Measurements from ENCODE around the gene NSMCE4A. TPM values are rescaled to one million over a fixed set of nuclear protein-coding genes. Genes with fewer than 3 reads are reported as not detected.

Gene NSMCE4A
- total and polyA plus RNA-seq, 2 donors (not counting 3 experiments of a cell fraction or from before 2014, with no cell fraction given), result 36.8 to 51.0 TPM

DNA sequence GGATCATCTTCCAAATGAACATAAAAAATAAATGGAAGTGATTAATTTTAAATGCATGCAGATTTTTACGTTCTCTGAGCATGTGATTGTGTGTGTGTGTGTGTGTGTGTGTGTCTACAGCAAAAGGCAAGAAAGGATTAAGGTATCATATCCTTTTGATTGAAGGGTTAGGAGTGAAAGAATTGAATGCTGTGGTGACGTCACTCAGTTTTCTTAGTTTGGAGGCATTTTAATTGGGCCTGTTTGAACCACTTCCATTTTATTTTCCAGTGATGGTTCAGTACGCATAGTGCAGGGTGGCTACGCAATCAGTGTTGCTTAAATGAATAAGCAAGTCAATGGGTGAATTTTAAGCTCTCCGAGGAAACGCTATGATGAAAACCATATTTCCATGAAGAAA is 45.2 kb upstream of the NSMCE4A start:
- no peak for TF ChIP-seq GATA2 (IDR thresholded peaks at IDR 0.05; ENCODE audit: insufficient read depth, insufficient read length, low read depth, low read length)
- dilution Hi-C loops (cut with MboI; ENCODE audit: extremely low pct_ligation_motif_present, low sequenced_read_pairs), result no loop called here

DNA sequence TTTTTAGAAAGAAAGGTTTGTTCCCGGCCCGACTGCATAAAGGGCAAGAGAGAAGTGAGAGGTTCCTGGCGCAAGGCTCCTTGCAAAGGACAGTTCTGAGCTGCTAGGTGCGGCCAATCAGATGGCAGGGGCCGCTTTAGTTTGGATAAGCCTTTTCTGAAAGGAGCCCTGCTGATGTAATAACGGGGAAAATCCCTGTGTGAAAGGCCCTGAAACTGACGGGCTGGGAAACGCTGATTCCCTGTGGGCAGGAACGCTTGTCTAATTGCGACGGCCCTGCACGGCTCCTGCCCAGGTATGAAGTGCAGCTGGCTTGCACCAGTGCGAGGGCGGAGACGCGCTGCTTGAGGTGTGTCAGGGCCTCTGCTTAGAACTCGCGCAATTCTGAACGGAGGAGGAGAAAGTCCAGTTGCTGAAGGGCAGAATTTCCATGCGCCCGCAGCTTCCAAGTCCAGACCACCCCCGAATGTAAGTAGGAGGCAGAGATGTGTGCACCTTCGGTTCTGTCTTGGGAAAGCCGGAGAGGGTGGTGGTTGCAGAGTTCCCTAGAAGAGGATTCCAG is 44.5 kb upstream of the NSMCE4A start:
- BruUV-seq (replicated peaks), result no TSS peak

More for the DNA sequence above, 45.2 kb upstream of the NSMCE4A start:
- no TSS peak for BruUV-seq (replicated peaks)
- FAIRE-seq (no peak), DNase-seq (ENCODE audit: low read depth, low spot score) (no peak)
- Histone ChIP-seq H3K9ac (replicated peaks; ENCODE audit: extremely low read depth, insufficient read depth, low read length) (no peak overlapping the region), H3K4me3 (replicated peaks in 1 of 3; ENCODE audit: insufficient read depth in 1 of 3, low read depth in 1 of 3, low read length in 3 of 3) (no peak overlapping the region), H3K27ac (ENCODE audit: insufficient read depth, low read depth, low read length) (no peak overlapping the region), H3K9me3 (replicated peaks; ENCODE audit: control insufficient read depth, insufficient read depth, low read length) (no peaks in the 10 kb centered on the region), H3K79me2 (ENCODE audit: control insufficient read depth, insufficient read depth, low read length) (no peaks in the 10 kb centered on the region), H3K27me3 (ENCODE audit: control insufficient read depth in 2 of 2, insufficient read depth in 2 of 2, low read length in 2 of 2) (peaks cover 11 to 14% of the 10 kb centered on the region in 2 experiments), H3K4me2 (ENCODE audit: insufficient read depth, low read length) (no peak overlapping the region), H3K4me1 (ENCODE audit: control insufficient read depth, extremely low read depth, insufficient read depth, low read length) (no peaks in the 10 kb centered on the region), H4K20me1 (replicated peaks; ENCODE audit: control insufficient read depth, extremely low read depth, insufficient read depth, low read length) (no peaks in the 10 kb centered on the region), H3K9me1 (replicated peaks; ENCODE audit: control insufficient read depth, extremely low read depth, insufficient read depth, low read length) (no peaks in the 10 kb centered on the region), H3K36me3 (ENCODE audit: control insufficient read depth in 2 of 2, extremely low read depth in 1 of 2, insufficient read depth in 2 of 2, low read length in 2 of 2) (no peaks in the 10 kb centered on the region), H2AFZ (ENCODE audit: low read depth, low read length) (no peak overlapping the region)
- POLR2A ChIA-PET, result no interaction called here
- CTCF ChIA-PET, result interaction anchor here (1.1 kb wide), 1 partner anchor 32 kb away, joined by 3 read pairs; no protein-coding TSS in a partner anchor
- intact Hi-C loops (cut with micrococcal nuclease), result no loop called here

More for the DNA sequence above, 44.5 kb upstream of the NSMCE4A start:
- H3K4me1 ChIP-seq (ENCODE audit: control insufficient read depth, extremely low read depth, insufficient read depth, low read length), result no peaks in the 10 kb centered on the region
- H3K9me1 ChIP-seq (replicated peaks; ENCODE audit: control insufficient read depth, extremely low read depth, insufficient read depth, low read length), result no peaks in the 10 kb centered on the region
- no peak overlapping the region for H3K4me3 ChIP-seq (replicated peaks in 1 of 3; ENCODE audit: insufficient read depth in 1 of 3, low read depth in 1 of 3, low read length in 3 of 3)
- H3K79me2 ChIP-seq (ENCODE audit: control insufficient read depth, insufficient read depth, low read length), result no peaks in the 10 kb centered on the region
- dilution Hi-C loops (cut with MboI; ENCODE audit: extremely low pct_ligation_motif_present, low sequenced_read_pairs), result no loop called here
- FAIRE-seq (no peak), DNase-seq (ENCODE audit: low read depth, low spot score) (no peak)
- no peaks in the 10 kb centered on the region for H3K9me3 ChIP-seq (replicated peaks; ENCODE audit: control insufficient read depth, insufficient read depth, low read length)
- ChIA-PET POLR2A (no interaction called here), CTCF (no interaction called here)
- H3K9ac ChIP-seq (replicated peaks; ENCODE audit: extremely low read depth, insufficient read depth, low read length), result no peak overlapping the region
- TF ChIP-seq POLR2AphosphoS5 (IDR thresholded peaks at IDR 0.05; ENCODE audit: insufficient read depth, low read depth, low read length) (no peak), MYC (IDR thresholded peaks at IDR 0.05; ENCODE audit: low read depth, low read length) (no peak), FOS (IDR thresholded peaks at IDR 0.05; ENCODE audit: borderline replicate concordance, insufficient read depth, low read length) (no peak), POLR2A (IDR thresholded peaks at IDR 0.05; ENCODE audit: low read depth, low read length) (no peak), JUN (IDR thresholded peaks at IDR 0.05; ENCODE audit: borderline replicate concordance, insufficient read depth, insufficient read length, low read depth) (no peak), EZH2 (IDR thresholded peaks at IDR 0.05; ENCODE audit: borderline replicate concordance, low read depth, low read length, severe bottlenecking) (no peak), GATA2 (IDR thresholded peaks at IDR 0.05; ENCODE audit: insufficient read depth, insufficient read length, low read depth, low read length) (no peak)
- TF ChIP-seq, protein P1, sequence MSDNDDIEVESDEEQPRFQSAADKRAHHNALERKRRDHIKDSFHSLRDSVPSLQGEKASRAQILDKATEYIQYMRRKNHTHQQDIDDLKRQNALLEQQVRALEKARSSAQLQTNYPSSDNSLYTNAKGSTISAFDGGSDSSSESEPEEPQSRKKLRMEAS (IDR thresholded peaks at IDR 0.05; ENCODE audit: insufficient read depth, insufficient read length), result no peak
- TF ChIP-seq, protein P2, sequence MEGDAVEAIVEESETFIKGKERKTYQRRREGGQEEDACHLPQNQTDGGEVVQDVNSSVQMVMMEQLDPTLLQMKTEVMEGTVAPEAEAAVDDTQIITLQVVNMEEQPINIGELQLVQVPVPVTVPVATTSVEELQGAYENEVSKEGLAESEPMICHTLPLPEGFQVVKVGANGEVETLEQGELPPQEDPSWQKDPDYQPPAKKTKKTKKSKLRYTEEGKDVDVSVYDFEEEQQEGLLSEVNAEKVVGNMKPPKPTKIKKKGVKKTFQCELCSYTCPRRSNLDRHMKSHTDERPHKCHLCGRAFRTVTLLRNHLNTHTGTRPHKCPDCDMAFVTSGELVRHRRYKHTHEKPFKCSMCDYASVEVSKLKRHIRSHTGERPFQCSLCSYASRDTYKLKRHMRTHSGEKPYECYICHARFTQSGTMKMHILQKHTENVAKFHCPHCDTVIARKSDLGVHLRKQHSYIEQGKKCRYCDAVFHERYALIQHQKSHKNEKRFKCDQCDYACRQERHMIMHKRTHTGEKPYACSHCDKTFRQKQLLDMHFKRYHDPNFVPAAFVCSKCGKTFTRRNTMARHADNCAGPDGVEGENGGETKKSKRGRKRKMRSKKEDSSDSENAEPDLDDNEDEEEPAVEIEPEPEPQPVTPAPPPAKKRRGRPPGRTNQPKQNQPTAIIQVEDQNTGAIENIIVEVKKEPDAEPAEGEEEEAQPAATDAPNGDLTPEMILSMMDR (IDR thresholded peaks at IDR 0.05; ENCODE audit: extremely low read depth in 1 of 2, insufficient read depth in 1 of 2, low read depth in 1 of 2, low read length in 2 of 2), result no peak
- intact Hi-C loops (cut with micrococcal nuclease), result no loop called here
- no peaks in the 10 kb centered on the region for H3K36me3 ChIP-seq (ENCODE audit: control insufficient read depth in 2 of 2, extremely low read depth in 1 of 2, insufficient read depth in 2 of 2, low read length in 2 of 2)
- no peak overlapping the region for H3K4me2 ChIP-seq (ENCODE audit: insufficient read depth, low read length)
- H3K27ac ChIP-seq (ENCODE audit: insufficient read depth, low read depth, low read length), result no peak overlapping the region
- H4K20me1 ChIP-seq (replicated peaks; ENCODE audit: control insufficient read depth, extremely low read depth, insufficient read depth, low read length), result no peaks in the 10 kb centered on the region
- peaks cover 11 to 14% of the 10 kb centered on the region in 2 experiments for H3K27me3 ChIP-seq (ENCODE audit: control insufficient read depth in 2 of 2, insufficient read depth in 2 of 2, low read length in 2 of 2)
- no peak overlapping the region for H2AFZ ChIP-seq (ENCODE audit: low read depth, low read length)

Data from endothelial cell of umbilical vein (primary cell).